RKO (cell line): ENCODE measurements around the gene PLCD1.

Experiments used
- DNase-seq: peaks from one replicate; pipeline ENCODE4 v3.0.0-alpha.2; 2016; ENCODE audit warnings: low spot score

Gene PLCD1

GRCh38 chr3:37964146-37964545 is 65.3 kb downstream of the PLCD1 start:
- DNase-seq: no peak

GRCh38 chr3:37963635-37964034 is 65.8 kb downstream of the PLCD1 start:
- DNase-seq: no peak

- no peak for DNase-seq
These were observed 66.4 kb downstream of the PLCD1 start for GRCh38 chr3:37963016-37963415.

DNA sequence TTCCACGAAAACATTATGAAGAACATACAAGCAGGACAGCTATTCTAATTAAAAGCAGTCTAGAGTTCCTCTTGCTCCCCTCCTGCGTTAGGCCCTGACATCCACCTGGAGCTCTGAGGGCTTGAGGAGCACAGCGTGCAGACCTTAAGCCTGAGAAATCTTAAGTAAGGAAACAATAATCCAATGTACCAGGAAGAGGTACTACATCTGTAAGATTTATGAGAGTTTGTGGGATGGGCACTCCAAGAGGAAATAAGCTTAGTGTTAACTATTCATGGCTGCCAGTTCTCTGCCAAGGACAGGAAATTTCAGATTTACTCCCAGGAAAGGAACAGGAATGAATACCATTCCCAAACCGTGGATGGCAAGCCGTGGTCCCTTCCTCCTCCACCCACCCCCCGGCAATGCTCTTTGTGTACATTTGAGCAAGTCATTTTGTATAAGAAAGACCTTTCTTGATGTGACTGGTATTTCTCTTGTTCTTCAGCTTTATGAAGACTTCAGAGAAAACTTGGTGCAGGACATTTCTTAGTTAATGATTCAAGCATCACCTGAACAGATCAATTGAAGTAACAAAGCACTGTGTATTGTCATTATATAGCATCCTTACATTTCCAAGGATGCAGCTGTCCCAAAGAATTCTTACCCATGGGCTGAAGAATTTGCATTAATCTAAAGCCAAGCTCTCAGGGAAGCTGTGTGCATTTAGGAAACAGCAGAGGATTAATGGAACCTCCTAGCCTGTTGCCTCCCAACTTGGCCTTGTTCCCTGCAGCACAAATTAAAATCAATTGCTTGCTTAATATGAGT is 67.6 kb downstream of the PLCD1 start:
- no peak for DNase-seq

DNA sequence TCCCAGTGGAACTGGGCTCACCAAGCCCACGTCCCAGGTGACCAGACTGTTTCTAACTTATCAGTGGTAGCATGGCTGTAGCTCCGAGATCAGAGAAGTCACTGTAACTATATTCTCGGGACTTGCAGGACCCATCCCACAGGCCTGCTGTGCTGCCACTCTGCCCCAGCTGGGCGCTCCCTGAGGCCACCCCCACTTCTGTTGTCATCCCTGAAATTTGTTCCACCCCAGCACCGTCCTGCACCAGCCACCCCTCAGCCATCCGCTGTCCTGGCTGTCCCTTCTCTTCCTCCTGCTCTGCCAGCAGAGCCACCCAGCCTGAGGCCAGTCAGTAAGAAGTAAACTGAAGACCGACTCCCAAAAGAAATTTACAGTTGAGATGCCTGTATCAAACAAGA is 71.9 kb downstream of the PLCD1 start:
- no peak for DNase-seq
